GM19328 (cell line): ENCODE data around the gene CALY.
A peak's percentile ranks its signal among the peaks of the same experiment; 100 is the strongest.

Experiments
- ATAC-seq: cut with Tn5 transposase; IDR thresholded peaks from one replicate; pipeline ENCODE4 v1.9.1; 2021; ENCODE audit warnings: mild to moderate bottlenecking, moderate library complexity; ENCODE audit not compliant: unreplicated experiment

Gene CALY

GRCh38 chr10:133312769-133313145 is 23.9 kb downstream of the CALY start:
- ATAC-seq: no peak

- ATAC-seq: no peak
These were observed 24.5 kb downstream of the CALY start for GRCh38 chr10:133312016-133312768.

- no peak for ATAC-seq
These were observed 25.1 kb downstream of the CALY start for GRCh38 chr10:133311570-133311969.

- no peak for ATAC-seq
These were observed 25.9 kb downstream of the CALY start for GRCh38 chr10:133310789-133311188.

- ATAC-seq: no peak
These were observed 26.3 kb downstream of the CALY start for GRCh38 chr10:133310399-133310755.

- ATAC-seq: no peak
These were observed 26.8 kb downstream of the CALY start for GRCh38 chr10:133309720-133310398.

GRCh38 chr10:133309100-133309719 is 27.5 kb downstream of the CALY start:
- ATAC-seq: peak; percentile 77

- peak; percentile 84 for ATAC-seq
These were observed 28.1 kb downstream of the CALY start, which contains the start of the genes TUBGCP2 and ZNF511 for GRCh38 chr10:133308421-133309099. Gene TUBGCP2, minus strand, starts transcription at chr10:133308872. Its CDS starts 5,931 bp downstream, at chr10:133302941. Gene ZNF511, plus strand, starts transcription at chr10:133308914. Its CDS starts 30 bp downstream, at chr10:133308944.

GRCh38 chr10:133307776-133308420 is 28.8 kb downstream of the CALY start:
- ATAC-seq: peak; percentile 35

GRCh38 chr10:133306941-133307379 is 29.7 kb downstream of the CALY start:
- ATAC-seq: no peak

- ATAC-seq: no peak
These were observed 30.6 kb downstream of the CALY start for GRCh38 chr10:133306097-133306476.

GRCh38 chr10:133303206-133303605 is 33.5 kb downstream of the CALY start:
- no peak for ATAC-seq

- no peak for ATAC-seq
These were observed 34.5 kb downstream of the CALY start for GRCh38 chr10:133302230-133302629.

- ATAC-seq: no peak
These were observed 37.0 kb downstream of the CALY start for GRCh38 chr10:133299738-133300137.

GRCh38 chr10:133299224-133299623 is 37.5 kb downstream of the CALY start:
- ATAC-seq: no peak

- no peak for ATAC-seq
These were observed 38.2 kb downstream of the CALY start for GRCh38 chr10:133298466-133298865.

- no peak for ATAC-seq
These were observed 39.2 kb downstream of the CALY start for GRCh38 chr10:133297504-133297903.

- no peak for ATAC-seq
These were observed 41.0 kb downstream of the CALY start for GRCh38 chr10:133295426-133296320.

- no peak for ATAC-seq
These were observed 42.5 kb downstream of the CALY start for GRCh38 chr10:133294189-133294588.

- no peak for ATAC-seq
These were observed 42.9 kb downstream of the CALY start for GRCh38 chr10:133293810-133294119.
